Fibroblast of skin of right quadriceps (primary cell): Measurements from ENCODE around the gene SRSF9.
"Not testable (repeated sequence)": the region's sequence is repeated elsewhere in the genome, so short reads cannot be mapped to it uniquely, and the experiment has no call there.

Source experiments
- DNase-seq: peaks from one replicate; pipeline ENCODE4 v3.0.0-alpha.2; 2013

Gene SRSF9

DNA sequence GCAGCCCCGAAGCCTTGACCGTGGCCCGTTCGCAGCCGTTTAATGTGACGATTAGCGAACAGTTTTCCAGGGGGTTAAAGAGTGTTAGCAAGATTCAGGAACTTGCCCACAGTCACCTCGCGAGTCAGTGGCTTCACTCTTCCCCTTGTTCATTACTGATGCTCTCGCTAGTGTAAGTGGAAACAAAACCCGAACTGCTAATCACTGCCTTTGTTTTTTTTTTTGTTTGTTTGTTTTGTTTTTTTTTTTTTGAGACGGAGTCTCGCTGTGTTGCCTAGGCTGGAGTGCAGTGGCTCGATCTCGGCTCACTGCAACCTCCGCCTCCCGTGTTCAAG is 22.7 kb downstream of the SRSF9 start:
- not testable (repeated sequence) for DNase-seq

- DNase-seq = peak; percentile 76
Measured at GRCh38 chr12:120445911-120446843, 23.4 kb downstream of the SRSF9 start, which contains the start of the genes GATC and TRIAP1. Gene GATC, plus strand, starts transcription at chr12:120446444. Its CDS starts 37 bp downstream, at chr12:120446481. Gene TRIAP1, minus strand, starts transcription at chr12:120446384. Its CDS starts 12 bp downstream, at chr12:120446372.

DNA sequence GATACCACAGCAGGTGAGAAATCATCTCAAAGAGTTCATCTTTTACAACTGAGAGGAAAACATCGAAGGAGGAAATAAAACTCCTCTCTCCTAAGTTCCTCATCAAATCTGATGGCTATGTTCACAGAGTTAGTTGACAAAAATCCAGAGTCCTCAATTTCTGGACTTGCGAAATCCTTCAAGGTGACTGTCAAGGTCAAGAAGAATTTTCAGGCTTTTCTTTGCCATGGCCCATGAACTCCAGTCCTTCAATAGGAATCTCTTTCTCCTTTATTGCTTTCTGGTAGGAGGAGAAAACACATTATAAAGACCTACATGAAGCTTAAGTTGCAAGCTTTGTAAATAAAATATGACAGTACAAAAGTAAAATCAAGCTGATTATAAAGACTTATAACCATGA is 24.9 kb downstream of the SRSF9 start:
- no peak for DNase-seq

DNA sequence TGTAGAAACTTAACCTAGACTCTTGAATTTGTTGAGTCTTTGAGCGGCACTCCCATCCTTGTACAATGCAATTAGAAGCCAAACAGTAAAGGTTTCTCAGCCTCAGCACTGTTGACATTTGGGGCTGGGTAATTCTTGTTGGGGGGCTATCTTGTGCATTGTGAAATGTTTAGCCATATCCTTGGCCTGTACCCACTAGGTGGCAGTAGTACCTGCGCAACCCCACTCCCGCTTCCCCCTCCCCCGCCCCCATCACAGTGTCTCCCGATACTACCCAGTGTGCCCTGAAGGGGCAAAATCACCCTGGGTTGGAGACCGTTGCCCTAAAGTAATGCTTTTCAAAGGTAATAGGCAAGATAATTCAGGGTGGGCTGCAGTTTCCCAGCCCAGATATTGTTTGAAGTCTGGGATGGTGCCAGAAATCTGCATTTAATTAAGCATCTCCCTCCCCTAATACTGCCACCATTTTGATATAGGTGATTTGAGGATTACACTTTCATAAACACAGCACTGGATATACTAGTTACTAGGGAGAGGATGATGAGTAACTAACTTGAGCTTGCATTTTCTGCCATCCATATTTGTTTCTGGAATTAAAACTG is 29.8 kb downstream of the SRSF9 start:
- peak; percentile 60 for DNase-seq

GRCh38 chr12:120438495-120439198 is 30.9 kb downstream of the SRSF9 start:
- DNase-seq = no peak

DNA sequence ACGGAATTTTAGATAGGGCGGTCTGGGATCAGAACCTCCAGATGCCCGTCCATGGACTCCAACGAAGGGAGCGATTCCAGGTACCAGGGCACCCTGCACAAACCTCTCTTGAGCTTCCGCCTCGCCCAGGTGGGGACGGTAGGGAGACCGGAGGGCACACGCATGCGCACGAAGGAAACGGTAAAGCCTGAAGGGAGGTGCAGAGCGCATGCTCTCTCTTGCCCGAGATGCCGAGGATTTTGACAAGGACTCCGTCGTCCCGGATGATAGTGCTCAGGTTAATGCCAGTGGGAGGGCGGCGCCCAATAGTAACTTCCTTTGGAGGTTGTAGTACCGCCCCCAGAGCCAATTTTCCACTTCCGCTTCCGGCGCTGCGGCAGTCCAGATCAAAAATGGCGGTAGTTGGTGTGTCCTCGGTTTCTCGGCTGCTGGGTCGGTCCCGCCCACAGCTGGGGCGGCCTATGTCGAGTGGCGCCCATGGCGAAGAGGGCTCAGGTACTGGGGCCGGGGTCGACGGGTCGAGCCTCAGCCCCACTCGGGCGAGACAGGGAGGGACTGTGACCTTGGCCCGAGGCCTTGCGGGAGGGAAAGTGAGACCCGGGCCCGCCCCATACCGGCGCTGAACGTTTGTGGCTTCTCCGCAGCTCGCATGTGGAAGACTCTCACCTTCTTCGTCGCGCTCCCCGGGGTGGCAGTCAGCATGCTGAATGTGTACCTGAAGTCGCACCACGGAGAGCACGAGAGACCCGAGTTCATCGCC is 31.6 kb downstream of the SRSF9 start, which contains the start of gene COX6A1:
TSS of gene COX6A1 (plus strand) at position 379 of the 760 bp plus-strand sequence. CDS start at position 393, 14 bp downstream.
- peak; percentile 95 for DNase-seq

DNA sequence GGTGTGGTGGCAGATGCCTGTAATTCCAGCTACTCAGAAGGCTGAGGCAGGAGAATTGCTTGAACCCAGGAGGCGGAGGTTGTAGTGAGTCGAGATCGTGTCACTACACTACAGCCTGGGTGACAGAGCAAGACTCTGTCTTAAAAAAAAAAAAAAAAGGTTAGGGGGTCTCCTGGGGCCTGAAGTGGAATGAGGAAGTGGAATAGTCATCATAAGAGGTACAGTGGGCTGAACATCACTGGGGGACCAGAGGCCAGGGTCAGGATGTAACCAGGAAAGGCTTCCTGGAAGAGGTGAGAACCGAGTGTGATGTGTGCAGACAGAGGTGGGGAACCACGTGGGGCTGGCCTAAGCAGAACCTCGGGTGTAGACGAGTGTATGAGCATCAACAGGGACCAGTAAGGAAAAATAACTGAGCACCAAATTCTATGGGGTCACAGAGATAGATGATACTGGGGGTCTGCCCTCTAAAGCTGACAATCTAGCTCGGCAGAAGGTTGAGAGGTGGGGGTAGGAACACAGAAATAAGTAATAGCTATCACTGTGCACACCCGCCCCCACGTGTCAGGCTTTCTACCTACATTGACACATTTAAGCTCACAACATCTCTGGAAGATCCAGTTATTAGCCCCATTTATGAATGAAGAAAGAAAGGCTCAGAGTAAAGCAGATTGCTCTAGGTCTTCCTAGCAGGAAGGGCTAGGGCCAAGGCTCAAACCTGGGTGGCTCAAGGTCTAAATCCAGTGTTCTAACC is 36.6 kb downstream of the SRSF9 start:
- no peak for DNase-seq

- DNase-seq = no peak
Measured at GRCh38 chr12:120429368-120429767, 40.2 kb downstream of the SRSF9 start.

GRCh38 chr12:120428597-120429229 is 40.8 kb downstream of the SRSF9 start:
- no peak for DNase-seq

DNA sequence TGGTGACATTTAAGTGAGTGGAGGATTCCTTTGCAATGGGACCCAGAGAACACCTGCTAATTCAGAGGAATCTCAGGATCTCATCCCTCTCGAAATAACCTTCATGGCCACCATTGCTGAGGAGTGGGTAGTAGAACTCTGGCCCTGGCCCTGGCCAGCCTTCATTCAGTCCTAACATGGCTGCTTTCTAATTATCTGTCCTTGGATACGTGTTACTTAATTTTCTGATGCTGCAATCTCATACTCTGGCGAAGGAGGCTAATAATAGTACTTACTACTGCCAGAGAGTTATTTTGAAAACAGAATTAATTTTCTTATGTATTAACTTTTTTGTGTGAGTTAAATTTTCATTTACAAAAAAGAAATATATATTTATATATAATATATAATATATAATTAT is 43.8 kb downstream of the SRSF9 start:
- no peak for DNase-seq

DNA sequence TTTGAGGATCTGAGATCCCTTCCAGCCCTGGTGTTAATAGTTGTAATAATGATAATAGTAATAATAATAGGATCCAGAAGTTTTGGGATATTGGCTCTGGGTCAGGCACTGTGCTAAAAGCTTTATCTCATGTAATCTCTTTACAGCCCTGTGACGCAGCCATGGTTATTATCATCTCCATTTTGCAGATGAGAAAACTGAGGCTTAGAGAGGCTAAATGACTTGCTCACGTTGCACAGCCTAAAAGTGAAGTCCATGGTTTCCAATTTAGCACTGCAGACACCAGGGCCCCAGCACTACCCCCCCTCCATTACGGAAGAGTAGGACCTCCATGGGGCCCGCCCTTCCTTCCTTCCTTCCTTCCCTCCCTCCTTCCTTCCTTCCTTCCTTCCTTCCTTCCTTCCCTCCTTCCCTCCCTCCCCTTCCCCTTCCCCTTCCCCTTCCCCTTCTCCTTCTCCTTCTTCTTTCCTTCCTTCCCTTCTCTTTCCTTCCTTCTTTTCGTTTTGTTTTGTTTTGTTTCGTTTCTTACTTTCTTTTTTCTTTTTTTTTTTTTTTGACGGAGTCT is 46.6 kb downstream of the SRSF9 start:
- DNase-seq = no peak

DNA sequence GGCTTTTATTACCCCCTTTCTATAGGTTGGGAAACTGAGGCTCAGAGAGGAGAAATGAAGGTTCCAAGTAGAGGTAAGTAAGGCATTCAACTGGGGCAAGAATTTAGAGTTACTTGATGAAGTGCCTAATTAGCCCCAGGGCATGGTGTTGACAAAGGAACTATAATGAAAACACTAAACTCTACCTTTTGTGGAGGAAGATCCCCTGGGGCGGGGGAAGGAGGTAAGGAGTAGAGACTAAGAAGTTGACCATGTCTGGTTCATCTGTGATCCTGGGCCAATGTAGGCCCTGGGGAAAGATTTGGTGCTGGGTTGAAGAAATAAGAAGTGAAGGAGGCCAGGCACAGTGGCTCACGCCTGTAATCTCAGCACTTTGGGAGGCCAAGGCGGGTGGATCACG is 47.8 kb downstream of the SRSF9 start:
- no peak for DNase-seq

DNA sequence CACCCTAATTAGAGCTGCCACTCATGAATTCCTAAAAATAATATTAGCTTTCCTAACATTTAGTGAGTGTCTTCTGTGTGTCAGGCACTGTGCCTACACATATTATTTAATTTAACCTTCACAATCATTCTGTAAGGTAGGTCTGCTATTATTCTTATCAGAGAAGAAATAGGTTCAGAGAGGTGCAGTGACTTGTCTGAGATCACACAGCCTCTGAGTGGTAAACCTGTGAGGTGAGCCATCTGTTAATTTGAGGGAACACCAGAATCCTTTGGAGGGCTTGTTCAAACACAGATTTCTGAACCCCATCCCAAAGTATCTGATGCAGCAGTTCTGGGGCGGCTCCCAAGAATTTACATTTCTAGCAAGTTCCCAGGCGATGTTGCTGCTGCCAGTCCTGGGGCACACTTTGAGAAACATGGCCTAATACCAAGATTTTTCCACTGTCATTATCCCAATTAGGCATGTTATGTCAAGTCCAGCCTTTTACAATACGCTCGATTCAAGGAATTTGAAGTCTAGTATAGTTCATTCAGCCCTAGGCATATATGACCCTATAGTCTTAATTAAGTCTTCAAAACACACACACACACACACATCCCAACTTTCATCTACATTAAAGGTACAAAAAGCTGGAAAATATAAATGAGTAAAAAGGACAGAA is 51.5 kb downstream of the SRSF9 start:
- DNase-seq = no peak

GRCh38 chr12:120416490-120417216 is 52.9 kb downstream of the SRSF9 start:
- DNase-seq = no peak

- DNase-seq = no peak
Measured at GRCh38 chr12:120413901-120414695, 55.5 kb downstream of the SRSF9 start.

GRCh38 chr12:120412421-120412820 is 57.1 kb downstream of the SRSF9 start:
- no peak for DNase-seq
